ENCODE measurements around the gene SCYL1.
A peak's percentile ranks its signal among the peaks of the same experiment; 100 is the strongest.

SCYL1 gene

GRCh38 chr11:65539744-65540289 lies 14.9 kb downstream of the SCYL1 start:
- DNase-seq (ENCODE audit: extremely low spot score): peak; percentile 85
- CTCF ChIA-PET: interaction anchor here (0.7 to 6.1 kb wide), 34 partner anchors 9 to 265 kb away, joined by 3 to 86 read pairs (median 6); partner anchors contain the start of genes DPF2, EHBP1L1, FAM89B and KCNK7
- POLR2A ChIA-PET: interaction anchor here (0.6 to 2.1 kb wide), 6 partner anchors 13 to 117 kb away, joined by 3 to 15 read pairs (median 4); partner anchors contain the start of genes MALAT1, NEAT1 and SCYL1
- TF ChIP-seq, protein P1, sequence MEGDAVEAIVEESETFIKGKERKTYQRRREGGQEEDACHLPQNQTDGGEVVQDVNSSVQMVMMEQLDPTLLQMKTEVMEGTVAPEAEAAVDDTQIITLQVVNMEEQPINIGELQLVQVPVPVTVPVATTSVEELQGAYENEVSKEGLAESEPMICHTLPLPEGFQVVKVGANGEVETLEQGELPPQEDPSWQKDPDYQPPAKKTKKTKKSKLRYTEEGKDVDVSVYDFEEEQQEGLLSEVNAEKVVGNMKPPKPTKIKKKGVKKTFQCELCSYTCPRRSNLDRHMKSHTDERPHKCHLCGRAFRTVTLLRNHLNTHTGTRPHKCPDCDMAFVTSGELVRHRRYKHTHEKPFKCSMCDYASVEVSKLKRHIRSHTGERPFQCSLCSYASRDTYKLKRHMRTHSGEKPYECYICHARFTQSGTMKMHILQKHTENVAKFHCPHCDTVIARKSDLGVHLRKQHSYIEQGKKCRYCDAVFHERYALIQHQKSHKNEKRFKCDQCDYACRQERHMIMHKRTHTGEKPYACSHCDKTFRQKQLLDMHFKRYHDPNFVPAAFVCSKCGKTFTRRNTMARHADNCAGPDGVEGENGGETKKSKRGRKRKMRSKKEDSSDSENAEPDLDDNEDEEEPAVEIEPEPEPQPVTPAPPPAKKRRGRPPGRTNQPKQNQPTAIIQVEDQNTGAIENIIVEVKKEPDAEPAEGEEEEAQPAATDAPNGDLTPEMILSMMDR (IDR thresholded peaks at IDR 0.05; ENCODE audit: control extremely low read depth, extremely low read depth, low read depth, missing control alignments): no peak

DNA sequence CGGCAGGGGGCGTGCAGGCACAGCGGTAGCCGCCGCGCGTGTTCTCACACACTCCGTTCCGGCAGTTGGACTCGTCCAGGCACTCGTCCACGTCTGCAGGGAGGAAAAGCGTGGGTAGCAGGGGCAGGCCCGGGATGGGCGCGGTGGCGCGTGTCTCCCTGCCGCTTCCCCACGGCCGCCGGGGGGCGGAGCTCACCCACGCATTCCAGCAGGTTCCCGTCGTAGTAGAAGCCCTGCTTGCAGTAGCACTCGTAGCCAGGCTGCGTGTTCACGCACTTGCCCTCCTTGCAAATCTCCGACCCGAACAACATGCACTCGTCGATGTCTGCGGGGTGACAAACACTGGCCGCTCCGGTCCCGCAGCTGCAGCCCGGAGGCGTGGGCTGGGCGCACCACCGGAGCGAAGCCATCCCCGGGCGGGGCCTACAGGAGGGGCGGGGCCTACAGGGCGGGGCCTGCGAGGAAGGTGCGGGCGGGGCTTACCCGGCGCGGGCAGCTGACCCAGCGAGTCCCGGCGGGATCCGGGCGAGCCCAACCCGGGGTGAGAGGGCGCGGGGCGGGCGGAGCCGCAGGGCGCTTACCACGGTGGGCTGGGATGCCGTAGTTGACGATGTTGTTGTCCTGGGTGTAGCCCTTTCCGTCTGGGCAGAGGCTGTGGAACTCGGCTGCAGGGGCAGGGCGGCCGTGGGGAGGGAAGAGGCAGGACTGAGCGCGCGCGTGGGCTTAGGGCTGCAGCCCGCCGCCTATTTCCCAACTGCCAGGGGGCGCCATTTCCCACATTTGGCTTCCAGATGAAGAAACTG lies 15.6 kb downstream of the SCYL1 start:
- CTCF ChIA-PET: interaction anchor here (0.7 to 6.1 kb wide), 46 partner anchors 8 to 266 kb away, joined by 3 to 86 read pairs (median 6); partner anchors contain the start of genes DPF2, EHBP1L1, FAM89B and KCNK7
- TF ChIP-seq, protein P1 (IDR thresholded peaks at IDR 0.05; ENCODE audit: control extremely low read depth, extremely low read depth, low read depth, missing control alignments): peak; percentile 81
- peak; percentile 98 for DNase-seq (ENCODE audit: extremely low spot score)
- POLR2A ChIA-PET: interaction anchor here (0.5 to 2.1 kb wide), 9 partner anchors 9 to 118 kb away, joined by 3 to 15 read pairs (median 4); partner anchors contain the start of genes MALAT1, NEAT1 and SCYL1

- POLR2A ChIA-PET: interaction anchor here (0.5 to 2.1 kb wide), 10 partner anchors 9 to 525 kb away, joined by 3 to 15 read pairs (median 4); partner anchors contain the start of genes MALAT1 and NEAT1
- CTCF ChIA-PET: interaction anchor here (0.8 to 6.1 kb wide), 38 partner anchors 7 to 267 kb away, joined by 3 to 86 read pairs (median 6); partner anchors contain the start of genes EHBP1L1, FAM89B, KCNK7 and LTBP3
- no peak for DNase-seq (ENCODE audit: extremely low spot score)
- TF ChIP-seq, protein P1 (IDR thresholded peaks at IDR 0.05; ENCODE audit: control extremely low read depth, extremely low read depth, low read depth, missing control alignments): no peak
These were observed 16.5 kb downstream of the SCYL1 start for GRCh38 chr11:65541093-65541982.

DNA sequence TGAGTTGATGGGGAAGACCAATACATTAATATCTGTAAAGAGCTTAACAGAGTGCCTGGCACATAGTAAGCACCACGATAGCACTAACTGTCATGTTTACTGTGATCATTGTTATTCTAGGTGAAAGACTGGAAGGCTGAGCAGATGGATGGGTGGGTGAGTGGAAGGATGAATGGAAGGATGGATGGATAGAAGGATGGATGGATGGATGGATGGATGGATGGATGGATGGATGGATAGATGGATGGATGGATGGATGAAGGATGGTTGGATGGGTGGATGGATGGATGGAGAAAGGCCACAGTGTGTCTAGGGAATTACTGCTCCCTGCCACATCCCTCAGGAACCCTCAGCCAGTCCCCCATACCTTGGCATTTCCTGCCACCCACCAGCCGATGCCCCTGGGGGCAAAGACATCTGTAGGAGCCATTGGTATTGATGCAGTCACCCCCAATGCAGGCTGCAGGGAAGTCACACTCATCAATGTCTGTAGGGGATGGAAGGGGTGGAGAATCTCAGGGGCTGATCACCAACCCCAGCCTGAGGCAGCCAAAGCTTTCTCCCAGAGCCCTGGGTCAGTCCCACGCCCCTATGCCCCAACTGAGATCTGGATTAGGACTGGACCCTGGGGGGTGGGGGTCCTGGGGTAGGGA lies 18.0 kb downstream of the SCYL1 start:
- ChIA-PET CTCF (interaction anchor here (0.7 to 6.1 kb wide), 7 partner anchors 11 to 52 kb away, joined by 3 to 86 read pairs (median 54); partner anchors contain the start of genes EHBP1L1, FAM89B, KCNK7 and LTBP3), POLR2A (no interaction called here)
- TF ChIP-seq, protein P1 (IDR thresholded peaks at IDR 0.05; ENCODE audit: control extremely low read depth, extremely low read depth, low read depth, missing control alignments): no peak
- DNase-seq (ENCODE audit: extremely low spot score): no peak

- ChIA-PET CTCF (interaction anchor here (1.0 to 1.4 kb wide), 2 partner anchors 25 to 48 kb away, joined by 3 to 5 read pairs; no protein-coding TSS in a partner anchor), POLR2A (no interaction called here)
- no peak for DNase-seq (ENCODE audit: extremely low spot score)
- TF ChIP-seq, protein P1 (IDR thresholded peaks at IDR 0.05; ENCODE audit: control extremely low read depth, extremely low read depth, low read depth, missing control alignments): no peak
These were observed 21.0 kb downstream of the SCYL1 start for GRCh38 chr11:65545853-65546216.

Measured in GM10248 (cell line).